Fibroblast of lung (primary cell): ENCODE measurements around the gene ASAP3. TPM values are rescaled to one million over a fixed set of nuclear protein-coding genes. Genes with fewer than 3 reads are reported as not detected.
A peak's percentile ranks its signal among the peaks of the same experiment; 100 is the strongest.

Source experiments
- DNase-seq, 2 donors: peaks; one replicate each; pipeline versions ENCODE4 v3.0.0 to v3.0.0-alpha.2; 2010; ENCODE audit warnings: low read depth in 2 of 2
- H2AFZ ChIP-seq: 2 replicates; pipeline ENCODE4 v1.5.1; 2012; ENCODE audit warnings: low read length, control low read depth, inconsistent platforms
- H3K27ac ChIP-seq: 2 replicates; pipeline ENCODE4 v1.5.1; 2011; ENCODE audit warnings: low read length, control low read depth; ENCODE audit not compliant: insufficient read depth
- H3K27me3 ChIP-seq: 2 replicates; pipeline ENCODE4 v1.5.1; 2011; ENCODE audit warnings: mild to moderate bottlenecking, low read length; ENCODE audit not compliant: control insufficient read depth, insufficient read depth
- H3K36me3 ChIP-seq: 2 replicates; pipeline ENCODE4 v1.5.1; 2011; ENCODE audit warnings: low read length; ENCODE audit not compliant: control insufficient read depth, insufficient read depth
- H3K4me1 ChIP-seq: 2 replicates; pipeline ENCODE4 v1.5.1; 2011; ENCODE audit warnings: low read length; ENCODE audit not compliant: control insufficient read depth, insufficient read depth; ENCODE audit errors: extremely low read depth
- H3K4me2 ChIP-seq: 2 replicates; pipeline ENCODE4 v1.5.1; 2011; ENCODE audit warnings: low read length, control low read depth; ENCODE audit not compliant: insufficient read depth; ENCODE audit errors: extremely low read depth
- H3K4me3 ChIP-seq, 4 experiments: fragments of 200-600 bp in 1 of 4; sonication (generic) in 1 of 4; replicated peaks in 1 of 4; 2 replicates each; pipeline ENCODE4 v1.5.1; 2011 to 2016; ENCODE audit warnings: low read length in 4 of 4, low read depth in 3 of 4, mild to moderate bottlenecking in 3 of 4, control low read depth in 2 of 4, inconsistent platforms in 1 of 4, mixed read lengths in 1 of 4; ENCODE audit not compliant: insufficient read depth in 1 of 4; ENCODE audit errors: control extremely low read depth in 1 of 4
- H3K79me2 ChIP-seq: 2 replicates; pipeline ENCODE4 v1.5.1; 2012; ENCODE audit warnings: mild to moderate bottlenecking, low read length, inconsistent platforms; ENCODE audit not compliant: control insufficient read depth, insufficient read depth
- H3K9ac ChIP-seq: 2 replicates; pipeline ENCODE4 v1.5.1; 2011; ENCODE audit warnings: mild to moderate bottlenecking, low read length, control low read depth; ENCODE audit not compliant: insufficient read depth
- H3K9me3 ChIP-seq: 2 replicates; pipeline ENCODE4 v1.5.1; 2012; ENCODE audit warnings: low read depth, low read length; ENCODE audit not compliant: control insufficient read depth, insufficient read depth
- H4K20me1 ChIP-seq: 2 replicates; pipeline ENCODE4 v1.5.1; 2011; ENCODE audit warnings: low read length; ENCODE audit not compliant: control insufficient read depth, insufficient read depth; ENCODE audit errors: extremely low read depth
- EZH2 ChIP-seq: IDR thresholded peaks from 2 replicates; pipeline ENCODE4 v1.5.1; 2012; ENCODE audit warnings: low read length, control low read depth, mild to moderate bottlenecking; ENCODE audit errors: missing control alignments
- polyA plus RNA-seq, 2 donors: library from polyadenylated mRNA; depleted of rRNA in 1 of 2; stranded (reverse) in 1 of 2; unstranded in 1 of 2; fragments of >200 nt; gene quantifications; 2 replicates each; pipeline ENCODE4 v1.2.1, GENCODE V29; 2011 to 2012; ENCODE audit warnings: missing spikeins in 1 of 2
- total RNA-seq: library from RNA; depleted of rRNA; stranded (reverse); fragments of >200 nt; gene quantifications from 2 replicates; pipeline ENCODE4 v1.2.1, GENCODE V29; 2014
- TF ChIP-seq, protein P1 (sequence below), 2 donors: IDR thresholded peaks in 1 of 2; conservative IDR thresholded peaks in 1 of 2; 1 replicate in 1 of 2; 2 replicates in 1 of 2; pipeline ENCODE4 v1.5.1; 2011 to 2012; ENCODE audit warnings: low read length in 2 of 2, control low read depth in 1 of 2, inconsistent platforms in 1 of 2, low read depth in 1 of 2, mild to moderate bottlenecking in 1 of 2

ASAP3 gene
- total and polyA plus RNA-seq, 2 donors (not counting 1 experiment from before 2014, with no cell fraction given), result 14.2 to 73.2 TPM

- Histone ChIP-seq H3K4me2 (no peak overlapping the region), H3K27me3 (no peaks in the 10 kb centered on the region), H3K4me3 (no peak overlapping the region), H2AFZ (no peak overlapping the region), H3K4me1 (no peaks in the 10 kb centered on the region), H3K27ac (no peak overlapping the region), H3K79me2 (no peaks in the 10 kb centered on the region), H3K36me3 (peaks cover 5% of the 10 kb centered on the region), H4K20me1 (no peaks in the 10 kb centered on the region), H3K9me3 (no peaks in the 10 kb centered on the region), H3K9ac (no peak overlapping the region)
- no peak for TF ChIP-seq EZH2
- TF ChIP-seq, protein P1, sequence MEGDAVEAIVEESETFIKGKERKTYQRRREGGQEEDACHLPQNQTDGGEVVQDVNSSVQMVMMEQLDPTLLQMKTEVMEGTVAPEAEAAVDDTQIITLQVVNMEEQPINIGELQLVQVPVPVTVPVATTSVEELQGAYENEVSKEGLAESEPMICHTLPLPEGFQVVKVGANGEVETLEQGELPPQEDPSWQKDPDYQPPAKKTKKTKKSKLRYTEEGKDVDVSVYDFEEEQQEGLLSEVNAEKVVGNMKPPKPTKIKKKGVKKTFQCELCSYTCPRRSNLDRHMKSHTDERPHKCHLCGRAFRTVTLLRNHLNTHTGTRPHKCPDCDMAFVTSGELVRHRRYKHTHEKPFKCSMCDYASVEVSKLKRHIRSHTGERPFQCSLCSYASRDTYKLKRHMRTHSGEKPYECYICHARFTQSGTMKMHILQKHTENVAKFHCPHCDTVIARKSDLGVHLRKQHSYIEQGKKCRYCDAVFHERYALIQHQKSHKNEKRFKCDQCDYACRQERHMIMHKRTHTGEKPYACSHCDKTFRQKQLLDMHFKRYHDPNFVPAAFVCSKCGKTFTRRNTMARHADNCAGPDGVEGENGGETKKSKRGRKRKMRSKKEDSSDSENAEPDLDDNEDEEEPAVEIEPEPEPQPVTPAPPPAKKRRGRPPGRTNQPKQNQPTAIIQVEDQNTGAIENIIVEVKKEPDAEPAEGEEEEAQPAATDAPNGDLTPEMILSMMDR (conservative IDR thresholded peaks at IDR 0.05 in 1 of 2, IDR thresholded peaks at IDR 0.05 in 1 of 2; ENCODE audit: low read depth in 1 of 2, low read length in 2 of 2), result no peak
- no peak for DNase-seq
These were observed 30.5 kb downstream of the ASAP3 start for GRCh38 chr1:23453455-23454000.

- H3K9ac ChIP-seq, result no peak overlapping the region
- peaks cover 5% of the 10 kb centered on the region for H3K36me3 ChIP-seq
- DNase-seq, result peak; percentile 19 to 41
- H3K4me2 ChIP-seq, result no peak overlapping the region
- H3K27me3 ChIP-seq, result no peaks in the 10 kb centered on the region
- H3K4me3 ChIP-seq, result no peak overlapping the region
- H2AFZ ChIP-seq, result no peak overlapping the region
- H3K9me3 ChIP-seq, result no peaks in the 10 kb centered on the region
- no peak overlapping the region for H3K27ac ChIP-seq
- no peaks in the 10 kb centered on the region for H3K79me2 ChIP-seq
- TF ChIP-seq, protein P1 (conservative IDR thresholded peaks at IDR 0.05 in 1 of 2, IDR thresholded peaks at IDR 0.05 in 1 of 2; ENCODE audit: low read depth in 1 of 2, low read length in 2 of 2), result no peak
- no peak for TF ChIP-seq EZH2
- no peaks in the 10 kb centered on the region for H4K20me1 ChIP-seq
- no peaks in the 10 kb centered on the region for H3K4me1 ChIP-seq
These were observed 32.0 kb downstream of the ASAP3 start for GRCh38 chr1:23452011-23452411.

DNA sequence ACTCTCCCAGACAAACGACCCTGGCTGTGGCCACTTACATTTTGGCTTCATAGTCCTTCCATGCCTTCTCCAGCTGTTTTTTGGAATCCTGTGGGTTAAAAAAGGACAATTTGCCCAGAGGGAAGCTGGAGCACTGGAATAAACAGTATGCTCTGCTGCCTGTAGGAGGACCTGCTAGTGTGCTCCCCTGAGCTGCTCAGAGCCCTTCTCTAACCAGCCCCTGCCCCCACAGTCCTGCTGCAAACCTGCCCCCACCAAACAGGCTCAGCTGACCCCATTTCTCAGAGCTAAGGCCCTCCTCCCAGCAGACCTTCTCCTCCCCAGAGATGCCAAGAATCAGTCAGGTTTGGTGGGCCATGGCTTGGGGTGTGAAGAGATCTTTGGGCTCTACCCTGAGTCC lies 32.5 kb downstream of the ASAP3 start:
- Histone ChIP-seq H3K79me2 (no peaks in the 10 kb centered on the region), H3K36me3 (peaks cover 5% of the 10 kb centered on the region), H3K9ac (no peak overlapping the region), H2AFZ (no peak overlapping the region), H3K27ac (no peak overlapping the region), H3K4me3 (no peak overlapping the region), H3K4me2 (no peak overlapping the region), H3K9me3 (no peaks in the 10 kb centered on the region), H3K4me1 (no peaks in the 10 kb centered on the region), H4K20me1 (no peaks in the 10 kb centered on the region), H3K27me3 (no peaks in the 10 kb centered on the region)
- TF ChIP-seq, protein P1 (conservative IDR thresholded peaks at IDR 0.05 in 1 of 2, IDR thresholded peaks at IDR 0.05 in 1 of 2; ENCODE audit: low read depth in 1 of 2, low read length in 2 of 2), result no peak
- TF ChIP-seq EZH2, result no peak
- no peak for DNase-seq
